Trophoblast cell (in vitro differentiated cells and primary cell): ENCODE data around the gene FOXP2.

Source experiments
- DNase-seq, 2 donors: peaks; one replicate each; pipeline ENCODE4 v3.0.0-alpha.2; 2016
- H2AFZ ChIP-seq: 2 replicates; pipeline ENCODE4 v1.6.1; 2013; ENCODE audit warnings: low read length, moderate library complexity, mild to moderate bottlenecking; ENCODE audit not compliant: insufficient read depth, poor library complexity
- H2AK5ac ChIP-seq: 2 replicates; pipeline ENCODE4 v1.6.1; 2013; ENCODE audit warnings: mild to moderate bottlenecking, low read length
- H2BK120ac ChIP-seq: 2 replicates; pipeline ENCODE4 v1.6.1; 2013; ENCODE audit warnings: low read length, mild to moderate bottlenecking, moderate library complexity; ENCODE audit not compliant: insufficient read depth, poor library complexity
- H2BK12ac ChIP-seq: 2 replicates; pipeline ENCODE4 v1.6.1; 2013; ENCODE audit warnings: mild to moderate bottlenecking, low read length, moderate library complexity
- H2BK5ac ChIP-seq: 2 replicates; pipeline ENCODE4 v1.6.1; 2013; ENCODE audit warnings: low read length, low read depth, moderate library complexity, mild to moderate bottlenecking; ENCODE audit not compliant: poor library complexity
- H3K14ac ChIP-seq: 2 replicates; pipeline ENCODE4 v1.6.1; 2013; ENCODE audit warnings: mild to moderate bottlenecking, low read length
- H3K18ac ChIP-seq: 2 replicates; pipeline ENCODE4 v1.6.1; 2013; ENCODE audit warnings: mild to moderate bottlenecking, low read length
- H3K23ac ChIP-seq: 2 replicates; pipeline ENCODE4 v1.6.1; 2013; ENCODE audit warnings: low read length
- H3K27ac ChIP-seq: 2 replicates; pipeline ENCODE4 v1.5.1; 2013; ENCODE audit warnings: low read depth, mild to moderate bottlenecking, inconsistent platforms, low read length, moderate library complexity
- H3K27me3 ChIP-seq: 2 replicates; pipeline ENCODE4 v1.6.1; 2013; ENCODE audit warnings: inconsistent platforms, mild to moderate bottlenecking, low read length, moderate library complexity; ENCODE audit not compliant: insufficient read depth
- H3K36me3 ChIP-seq, 2 experiments: 1 replicate in 1 of 2; 2 replicates in 1 of 2; pipeline ENCODE4 v1.6.1; 2013; ENCODE audit warnings: low read length in 2 of 2, mild to moderate bottlenecking in 2 of 2, moderate library complexity in 1 of 2; ENCODE audit not compliant: insufficient read depth in 2 of 2, control insufficient read depth in 1 of 2
- H3K4ac ChIP-seq: 2 replicates; pipeline ENCODE4 v1.6.1; 2013; ENCODE audit warnings: low read depth, mild to moderate bottlenecking, low read length, moderate library complexity
- H3K4me1 ChIP-seq, 2 experiments: 1 replicate in 1 of 2; 2 replicates in 1 of 2; pipeline ENCODE4 v1.6.1; 2013; ENCODE audit warnings: low read length in 2 of 2, mild to moderate bottlenecking in 2 of 2, moderate library complexity in 1 of 2; ENCODE audit not compliant: insufficient read depth in 2 of 2, control insufficient read depth in 1 of 2
- H3K4me2 ChIP-seq: 2 replicates; pipeline ENCODE4 v1.6.1; 2013; ENCODE audit warnings: inconsistent platforms, mild to moderate bottlenecking, low read length, moderate library complexity
- H3K4me3 ChIP-seq: 2 replicates; pipeline ENCODE4 v1.5.1; 2013; ENCODE audit warnings: mild to moderate bottlenecking, low read depth, low read length, inconsistent platforms
- H3K79me1 ChIP-seq: one replicate; pipeline ENCODE4 v1.6.1; 2013; ENCODE audit warnings: low read length
- H3K79me2 ChIP-seq: 2 replicates; pipeline ENCODE4 v1.6.1; 2013; ENCODE audit warnings: low read length, mild to moderate bottlenecking; ENCODE audit not compliant: control insufficient read depth, insufficient read depth, poor library complexity
- H3K9ac ChIP-seq: 2 replicates; pipeline ENCODE4 v1.6.1; 2013; ENCODE audit warnings: mild to moderate bottlenecking, low read length
- H3K9me3 ChIP-seq: 2 replicates; pipeline ENCODE4 v1.6.1; 2013; ENCODE audit warnings: low read depth, mild to moderate bottlenecking, control low read depth, inconsistent platforms, low read length; ENCODE audit not compliant: insufficient read depth
- H4K12ac ChIP-seq: 2 replicates; pipeline ENCODE4 v1.6.1; 2013; ENCODE audit warnings: low read depth, mild to moderate bottlenecking, low read length, moderate library complexity
- H4K8ac ChIP-seq: 2 replicates; pipeline ENCODE4 v1.6.1; 2013; ENCODE audit warnings: low read depth, mild to moderate bottlenecking, low read length, moderate library complexity
- H4K91ac ChIP-seq: one replicate; pipeline ENCODE4 v1.6.1; 2013; ENCODE audit warnings: low read depth, mild to moderate bottlenecking, low read length, moderate library complexity
- WGBS: extraction: QIAGEN DNeasy Blood & Tissue Kit; methylation state at CpG from one replicate; pipeline ENCODE4 v1.1.7; 2013; ENCODE audit warnings: missing lambda C conversion rate; ENCODE audit not compliant: insufficient read length, insufficient coverage; ENCODE audit errors: extremely low coverage; 5-methylcytosine and 5-hydroxymethylcytosine counted together

FOXP2 gene

GRCh38 chr7:114722562-114722961 lies 307.9 kb downstream of the FOXP2 start:
- H3K23ac ChIP-seq, result no peak overlapping the region
- no peak overlapping the region for H3K18ac ChIP-seq
- no peak overlapping the region for H3K27ac ChIP-seq
- no peak overlapping the region for H2BK12ac ChIP-seq
- no peak overlapping the region for H3K4ac ChIP-seq
- no peak overlapping the region for H4K8ac ChIP-seq
- H4K12ac ChIP-seq, result no peak overlapping the region
- H2AFZ ChIP-seq, result no peak overlapping the region
- H3K4me2 ChIP-seq, result no peak overlapping the region
- no peak overlapping the region for H2AK5ac ChIP-seq
- H3K14ac ChIP-seq, result no peak overlapping the region
- H3K36me3 ChIP-seq, result no peaks in the 10 kb centered on the region
- no peak overlapping the region for H3K4me3 ChIP-seq
- H3K9ac ChIP-seq, result no peak overlapping the region
- H2BK5ac ChIP-seq, result no peak overlapping the region
- no peak overlapping the region for H4K91ac ChIP-seq
- H3K79me2 ChIP-seq, result no peaks in the 10 kb centered on the region
- H3K79me1 ChIP-seq, result no peaks in the 10 kb centered on the region
- H3K4me1 ChIP-seq, result peaks cover 0 to 3% of the 10 kb centered on the region in 2 experiments
- no peak for DNase-seq
- no peak overlapping the region for H2BK120ac ChIP-seq
- H3K27me3 ChIP-seq, result no peaks in the 10 kb centered on the region
- no peaks in the 10 kb centered on the region for H3K9me3 ChIP-seq

GRCh38 chr7:114723308-114723707 lies 308.7 kb downstream of the FOXP2 start:
- no peak overlapping the region for H4K91ac ChIP-seq
- H2AFZ ChIP-seq, result no peak overlapping the region
- no peak overlapping the region for H3K18ac ChIP-seq
- no peak for DNase-seq
- H2BK5ac ChIP-seq, result no peak overlapping the region
- H2BK12ac ChIP-seq, result no peak overlapping the region
- WGBS, result no CpG with 5 or more reads among the region's 1 CpG
- H2BK120ac ChIP-seq, result no peak overlapping the region
- no peaks in the 10 kb centered on the region for H3K9me3 ChIP-seq
- H3K4me3 ChIP-seq, result no peak overlapping the region
- H3K4me1 ChIP-seq, result peaks cover 0 to 3% of the 10 kb centered on the region in 2 experiments
- no peak overlapping the region for H2AK5ac ChIP-seq
- H3K79me2 ChIP-seq, result no peaks in the 10 kb centered on the region
- no peaks in the 10 kb centered on the region for H3K79me1 ChIP-seq
- no peaks in the 10 kb centered on the region for H3K36me3 ChIP-seq
- H3K14ac ChIP-seq, result no peak overlapping the region
- H4K12ac ChIP-seq, result no peak overlapping the region
- H3K4ac ChIP-seq, result no peak overlapping the region
- H3K27ac ChIP-seq, result no peak overlapping the region
- no peak overlapping the region for H3K9ac ChIP-seq
- H4K8ac ChIP-seq, result no peak overlapping the region
- H3K23ac ChIP-seq, result no peak overlapping the region
- H3K27me3 ChIP-seq, result no peaks in the 10 kb centered on the region
- no peak overlapping the region for H3K4me2 ChIP-seq

DNA sequence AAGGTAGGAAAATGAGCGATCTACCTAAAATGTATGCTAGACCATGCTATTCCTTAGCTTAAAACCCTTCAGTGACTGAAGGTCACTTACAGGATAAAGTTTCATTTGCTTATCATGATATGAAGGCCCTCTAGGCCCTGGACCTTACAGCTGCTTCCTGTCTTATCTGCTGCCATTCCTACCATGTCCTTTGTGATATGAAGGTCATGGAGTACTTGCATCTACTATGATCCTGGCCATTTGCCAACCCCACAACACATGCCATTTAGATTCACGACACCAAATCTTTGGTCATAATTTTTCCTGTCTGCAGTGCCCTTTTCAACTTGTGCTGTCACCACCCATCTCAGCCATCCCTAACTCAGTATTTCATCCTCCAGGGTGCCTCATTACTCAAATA lies 325.5 kb downstream of the FOXP2 start:
- Histone ChIP-seq H3K14ac (no peak overlapping the region), H2AFZ (no peak overlapping the region), H2BK5ac (no peak overlapping the region), H3K4ac (no peak overlapping the region), H3K23ac (no peak overlapping the region), H3K4me2 (no peak overlapping the region), H3K27ac (no peak overlapping the region), H2BK120ac (no peak overlapping the region), H4K91ac (no peak overlapping the region), H2BK12ac (no peak overlapping the region), H3K9me3 (no peaks in the 10 kb centered on the region), H3K79me2 (no peaks in the 10 kb centered on the region), H3K4me1 (no peaks in the 10 kb centered on the region), H2AK5ac (no peak overlapping the region), H3K36me3 (no peaks in the 10 kb centered on the region), H3K79me1 (no peaks in the 10 kb centered on the region), H3K27me3 (no peaks in the 10 kb centered on the region), H4K8ac (no peak overlapping the region), H3K9ac (no peak overlapping the region), H3K18ac (no peak overlapping the region), H4K12ac (no peak overlapping the region), H3K4me3 (no peak overlapping the region)
- WGBS, result no CpG with 5 or more reads among the region's 2 CpGs
- no peak for DNase-seq

DNA sequence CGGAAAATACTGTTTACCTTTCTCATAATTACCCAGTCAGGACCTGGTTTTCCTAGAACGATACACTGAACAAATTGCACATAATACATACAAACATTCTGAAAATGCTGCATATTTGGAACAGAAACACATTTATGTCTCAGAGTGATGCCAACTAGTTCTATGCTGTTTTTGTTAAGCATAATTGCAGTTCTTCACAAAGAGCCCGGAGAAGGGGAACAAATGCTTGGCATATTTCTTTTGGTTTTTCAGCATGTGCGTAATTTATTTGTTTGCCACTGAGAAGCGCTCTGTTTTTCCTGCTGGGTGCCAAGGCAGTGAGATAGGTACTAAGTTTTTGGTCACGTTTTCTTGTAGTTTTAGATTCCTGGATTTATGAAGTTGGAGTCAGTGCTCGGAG lies 326.3 kb downstream of the FOXP2 start:
- H3K9me3 ChIP-seq, result no peaks in the 10 kb centered on the region
- H4K8ac ChIP-seq, result no peak overlapping the region
- H3K36me3 ChIP-seq, result no peaks in the 10 kb centered on the region
- H2BK5ac ChIP-seq, result no peak overlapping the region
- no peak overlapping the region for H3K14ac ChIP-seq
- no peak overlapping the region for H3K9ac ChIP-seq
- H3K23ac ChIP-seq, result no peak overlapping the region
- H4K12ac ChIP-seq, result no peak overlapping the region
- H3K79me2 ChIP-seq, result no peaks in the 10 kb centered on the region
- H3K4me2 ChIP-seq, result no peak overlapping the region
- H3K4me3 ChIP-seq, result no peak overlapping the region
- WGBS, result no CpG with 5 or more reads among the region's 7 CpGs
- no peak overlapping the region for H2BK12ac ChIP-seq
- no peak overlapping the region for H2BK120ac ChIP-seq
- H3K79me1 ChIP-seq, result no peaks in the 10 kb centered on the region
- no peak overlapping the region for H3K18ac ChIP-seq
- no peak overlapping the region for H2AFZ ChIP-seq
- H3K4ac ChIP-seq, result no peak overlapping the region
- DNase-seq, result no peak
- H3K4me1 ChIP-seq, result no peaks in the 10 kb centered on the region
- no peak overlapping the region for H3K27ac ChIP-seq
- no peak overlapping the region for H4K91ac ChIP-seq
- no peak overlapping the region for H2AK5ac ChIP-seq
- no peaks in the 10 kb centered on the region for H3K27me3 ChIP-seq
